Endothelial cell of umbilical vein (primary cell): ENCODE data around the gene TMEM26. TPM values are rescaled to one million over a fixed set of nuclear protein-coding genes. Genes with fewer than 3 reads are reported as not detected.

Experiments
- BruUV-seq: library from RNA; stranded (reverse); fragments of 400-500 nt; replicated peaks from 2 replicates; lab custom pipeline; 2021; lab: Mats Ljungman, UMichigan
- CTCF ChIA-PET: fragments of 300-600, 350-600 bp; sonication (Branson Sonifier 250); formaldehyde crosslinking; loops from one replicate; lab custom pipeline; 2021; ENCODE audit warnings: antibody characterized with exemption, inconsistent platforms; lab: Charles Lee
- POLR2A ChIA-PET: fragments of 300-600, 350-600 bp; sonication (Branson Sonifier 250); formaldehyde crosslinking; loops from one replicate; lab custom pipeline; 2021; ENCODE audit warnings: antibody characterized with exemption, inconsistent platforms; lab: Charles Lee
- DNase-seq: peaks from one replicate; pipeline ENCODE4 v3.0.0-alpha.2; 2011; ENCODE audit warnings: low read depth, low spot score
- FAIRE-seq: peaks from 2 replicates; lab custom pipeline; 2011; peaks lifted over from hg19 to GRCh38; lab: Jason Lieb, UNC
- H2AFZ ChIP-seq: 2 replicates; pipeline ENCODE4 v1.6.0; 2012; ENCODE audit warnings: low read depth, low read length, control low read depth, inconsistent platforms
- H3K27ac ChIP-seq: 2 replicates; pipeline ENCODE4 v1.5.1; 2011; ENCODE audit warnings: low read depth, mild to moderate bottlenecking, control low read depth, low read length, moderate library complexity; ENCODE audit not compliant: insufficient read depth
- H3K27me3 ChIP-seq, 2 experiments: 2 replicates each; pipeline versions ENCODE4 v1.6.0 to v1.6.1; 2011; ENCODE audit warnings: low read length in 2 of 2, mixed read lengths in 1 of 2; ENCODE audit not compliant: control insufficient read depth in 2 of 2, insufficient read depth in 2 of 2
- H3K36me3 ChIP-seq, 2 experiments: 2 replicates in 1 of 2; 3 replicates in 1 of 2; pipeline ENCODE4 v1.5.1; 2011; ENCODE audit warnings: low read length in 2 of 2, mild to moderate bottlenecking in 1 of 2, moderate library complexity in 1 of 2; ENCODE audit not compliant: control insufficient read depth in 2 of 2, insufficient read depth in 2 of 2; ENCODE audit errors: extremely low read depth in 1 of 2
- H3K4me1 ChIP-seq: 3 replicates; pipeline ENCODE4 v1.5.1; 2011; ENCODE audit warnings: mild to moderate bottlenecking, low read length; ENCODE audit not compliant: control insufficient read depth, insufficient read depth; ENCODE audit errors: extremely low read depth
- H3K4me2 ChIP-seq: 2 replicates; pipeline ENCODE4 v1.6.1; 2011; ENCODE audit warnings: low read length, control low read depth, mixed read lengths; ENCODE audit not compliant: insufficient read depth
- H3K4me3 ChIP-seq, 3 experiments: fragments of 200-600 bp in 1 of 3; sonication (generic), shearing (Covaris generic) in 1 of 3; replicated peaks in 1 of 3; 2 replicates each; pipeline ENCODE4 v1.5.1; 2011 to 2016; ENCODE audit warnings: control low read depth in 3 of 3, low read length in 3 of 3, mild to moderate bottlenecking in 2 of 3, inconsistent platforms in 1 of 3, low read depth in 1 of 3, moderate library complexity in 1 of 3; ENCODE audit not compliant: insufficient read depth in 1 of 3
- H3K79me2 ChIP-seq: 2 replicates; pipeline ENCODE4 v1.6.0; 2012; ENCODE audit warnings: low read length, inconsistent platforms; ENCODE audit not compliant: control insufficient read depth, insufficient read depth
- H3K9ac ChIP-seq: replicated peaks from 2 replicates; pipeline ENCODE3; 2011; ENCODE audit warnings: low read length, control low read depth; ENCODE audit not compliant: insufficient read depth; ENCODE audit errors: extremely low read depth
- H3K9me1 ChIP-seq: replicated peaks from 3 replicates; pipeline ENCODE4 v1.6.0; 2011; ENCODE audit warnings: mild to moderate bottlenecking, low read length; ENCODE audit not compliant: control insufficient read depth, insufficient read depth; ENCODE audit errors: extremely low read depth
- H3K9me3 ChIP-seq: replicated peaks from 2 replicates; pipeline ENCODE4 v1.5.1; 2012; ENCODE audit warnings: low read length, inconsistent platforms; ENCODE audit not compliant: control insufficient read depth, insufficient read depth
- H4K20me1 ChIP-seq: replicated peaks from 2 replicates; pipeline ENCODE3; 2011; ENCODE audit warnings: mild to moderate bottlenecking, low read length; ENCODE audit not compliant: control insufficient read depth, insufficient read depth; ENCODE audit errors: extremely low read depth
- CTCF ChIP-seq, 2 donors: IDR thresholded peaks; 1 replicate in 1 of 2; 2 replicates in 1 of 2; pipeline ENCODE4 v1.5.1; 2011; ENCODE audit warnings: low read length in 2 of 2, mild to moderate bottlenecking in 2 of 2, moderate library complexity in 2 of 2, control low read depth in 1 of 2, inconsistent platforms in 1 of 2, low read depth in 1 of 2; ENCODE audit not compliant: insufficient read depth in 1 of 2; ENCODE audit errors: extremely low read depth in 1 of 2
- EZH2 ChIP-seq: IDR thresholded peaks from 2 replicates; pipeline ENCODE4 v1.6.1; 2012; ENCODE audit warnings: borderline replicate concordance, low read depth, mild to moderate bottlenecking, moderate library complexity, low read length, inconsistent platforms; ENCODE audit not compliant: severe bottlenecking
- GATA2 ChIP-seq: IDR thresholded peaks from 2 replicates; pipeline ENCODE4 v1.7.0; 2011; ENCODE audit warnings: low read depth, mild to moderate bottlenecking, moderate library complexity, mixed read lengths, low read length; ENCODE audit not compliant: insufficient read length, insufficient read depth
- JUN ChIP-seq: IDR thresholded peaks from 2 replicates; pipeline ENCODE4 v1.6.1; 2011; ENCODE audit warnings: borderline replicate concordance, low read depth; ENCODE audit not compliant: insufficient read length, insufficient read depth
- MAX ChIP-seq: IDR thresholded peaks from 2 replicates; pipeline ENCODE4 v1.6.1; 2011; ENCODE audit not compliant: insufficient read depth, insufficient read length
- MYC ChIP-seq: IDR thresholded peaks from one replicate; pipeline ENCODE4 v1.6.1; 2011; ENCODE audit warnings: mild to moderate bottlenecking, low read depth, low read length
- POLR2A ChIP-seq: IDR thresholded peaks from 2 replicates; pipeline ENCODE4 v1.6.1; 2012; ENCODE audit warnings: low read depth, mild to moderate bottlenecking, control low read depth, low read length
- POLR2AphosphoS5 ChIP-seq: IDR thresholded peaks from 2 replicates; pipeline ENCODE4 v1.6.1; 2012; ENCODE audit warnings: low read depth, mild to moderate bottlenecking, control low read depth, low read length, moderate library complexity; ENCODE audit not compliant: insufficient read depth
- dilution Hi-C: fragments of 300-500 bp; cut with MboI; formaldehyde crosslinking; loops from one replicate; pipeline ENCODE4 v1.15.0; 2019; ENCODE audit warnings: low sequenced_read_pairs; ENCODE audit not compliant: extremely low pct_ligation_motif_present
- intact Hi-C: fragments of 100-400 bp; cut with micrococcal nuclease; formaldehyde crosslinking; loops from one replicate; pipeline ENCODE4 v1.10.0; 2022
- polyA plus RNA-seq, 4 experiments: library from polyadenylated mRNA; depleted of rRNA in 3 of 4; stranded (reverse) in 3 of 4; unstranded in 1 of 4; fragments of >200 nt; gene quantifications; 2 replicates each; pipeline versions ENCODE4 v1.2.1 to v1.2.3, GENCODE V29; 2011 to 2012; ENCODE audit warnings: missing spikeins in 1 of 4
- total RNA-seq: library from RNA; stranded (reverse); gene quantifications from 2 replicates; pipeline ENCODE4 v1.2.3, GENCODE V29; 2021

Gene TMEM26
- total and polyA plus RNA-seq, 2 donors (not counting 3 experiments of a cell fraction or from before 2014, with no cell fraction given), result 0.07 to 0.27 TPM

GRCh38 chr10:61363006-61363405 is 90.2 kb downstream of the TMEM26 start:
- Histone ChIP-seq H3K36me3 (no peaks in the 10 kb centered on the region), H3K4me1 (no peaks in the 10 kb centered on the region), H3K9me3 (no peaks in the 10 kb centered on the region), H3K4me2 (no peak overlapping the region), H3K4me3 (no peak overlapping the region), H3K9me1 (no peaks in the 10 kb centered on the region), H4K20me1 (no peaks in the 10 kb centered on the region), H2AFZ (no peak overlapping the region), H3K79me2 (no peaks in the 10 kb centered on the region), H3K27ac (no peak overlapping the region), H3K27me3 (no peaks in the 10 kb centered on the region), H3K9ac (no peak overlapping the region)
- CTCF ChIA-PET, result no interaction called here
- no peak for TF ChIP-seq EZH2
- TF ChIP-seq MYC, result no peak
- no peak for TF ChIP-seq POLR2A
- TF ChIP-seq CTCF (IDR thresholded peaks at IDR 0.05; ENCODE audit: extremely low read depth in 1 of 2, insufficient read depth in 1 of 2, low read depth in 1 of 2, low read length in 2 of 2), result no peak
- TF ChIP-seq JUN, result no peak
- no peak for TF ChIP-seq MAX
- TF ChIP-seq POLR2AphosphoS5, result no peak
- no peak for TF ChIP-seq GATA2
- POLR2A ChIA-PET, result no interaction called here
- intact Hi-C loops, result no loop called here
- FAIRE-seq (no peak), DNase-seq (no peak)
- no TSS peak for BruUV-seq
- dilution Hi-C loops, result no loop called here
